HUES48 (cell line): ENCODE data around the gene WDR27.

Experiments
- H3K27ac ChIP-seq: one replicate; pipeline ENCODE4 v1.7.0; 2013; ENCODE audit warnings: low read depth, low read length, inconsistent platforms
- H3K27me3 ChIP-seq: 2 replicates; pipeline ENCODE4 v1.6.1; 2013; ENCODE audit warnings: mild to moderate bottlenecking, low read length; ENCODE audit not compliant: control insufficient read depth, insufficient read depth
- H3K36me3 ChIP-seq: 2 replicates; pipeline ENCODE4 v1.6.1; 2013; ENCODE audit warnings: low read length; ENCODE audit not compliant: control insufficient read depth, insufficient read depth
- H3K4me1 ChIP-seq: 2 replicates; pipeline ENCODE4 v1.6.1; 2013; ENCODE audit warnings: mild to moderate bottlenecking, low read length; ENCODE audit not compliant: control insufficient read depth, insufficient read depth
- H3K4me3 ChIP-seq: 2 replicates; pipeline ENCODE4 v1.5.1; 2013; ENCODE audit warnings: mild to moderate bottlenecking, low read depth, low read length
- H3K9ac ChIP-seq: 2 replicates; pipeline ENCODE4 v1.6.1; 2013; ENCODE audit warnings: mild to moderate bottlenecking, low read depth, low read length, moderate library complexity
- H3K9me3 ChIP-seq: 2 replicates; pipeline ENCODE4 v1.6.1; 2013; ENCODE audit warnings: low read length; ENCODE audit not compliant: control insufficient read depth, insufficient read depth

WDR27 gene

DNA sequence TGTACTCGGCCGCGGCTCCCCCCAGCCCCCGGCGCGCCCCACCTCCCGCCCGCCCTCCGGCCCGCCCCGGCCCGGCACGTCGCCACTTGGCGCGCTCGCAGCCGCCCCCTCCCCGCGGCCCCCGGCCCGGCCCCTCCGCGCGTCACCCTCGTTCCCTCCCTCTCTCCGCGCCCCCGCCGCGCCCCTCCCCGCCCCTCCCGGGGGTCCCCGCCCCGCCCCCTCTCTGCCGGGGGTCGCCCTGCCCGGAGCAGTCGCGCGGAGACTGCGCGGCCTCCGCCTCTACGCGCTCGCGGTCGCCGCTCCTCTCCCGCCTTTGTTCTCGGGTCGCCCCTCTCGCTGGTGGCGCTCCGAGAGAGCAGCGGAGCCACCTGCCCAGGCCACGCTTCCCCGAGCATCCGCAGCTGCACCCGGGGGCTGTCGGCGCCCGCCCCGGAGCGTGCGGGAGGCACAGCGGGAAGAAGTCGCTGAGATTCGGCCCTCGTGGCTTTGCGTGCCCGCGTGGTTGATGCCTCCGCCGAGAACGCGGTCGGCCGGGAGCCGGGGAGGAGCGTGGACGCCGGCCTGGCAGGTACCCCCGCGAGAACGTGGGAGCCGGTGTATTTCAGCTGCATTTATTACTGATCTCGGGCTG lies 22.8 kb upstream of the WDR27 start, which contains the start of gene PHF10:
TSS of gene PHF10 (minus strand) at position 7 of the 631 bp plus-strand sequence. CDS start 569 bp downstream, outside the sequence.
- H3K4me3 ChIP-seq, result peak within 1 kb of the TSS; percentile 89
- H3K9me3 ChIP-seq, result no peaks in the 10 kb centered on the region
- peaks cover 7% of the 10 kb centered on the region; the same call in 1 of the 2 replicates for H3K27me3 ChIP-seq
- H3K27ac ChIP-seq, result peak within 1 kb of the TSS; percentile 97
- H3K36me3 ChIP-seq, result no peaks in the 10 kb centered on the region; the same call in 1 of the 2 replicates
- peaks cover 17% of the 10 kb centered on the region for H3K4me1 ChIP-seq
- H3K9ac ChIP-seq, result peak within 1 kb of the TSS; percentile 90

DNA sequence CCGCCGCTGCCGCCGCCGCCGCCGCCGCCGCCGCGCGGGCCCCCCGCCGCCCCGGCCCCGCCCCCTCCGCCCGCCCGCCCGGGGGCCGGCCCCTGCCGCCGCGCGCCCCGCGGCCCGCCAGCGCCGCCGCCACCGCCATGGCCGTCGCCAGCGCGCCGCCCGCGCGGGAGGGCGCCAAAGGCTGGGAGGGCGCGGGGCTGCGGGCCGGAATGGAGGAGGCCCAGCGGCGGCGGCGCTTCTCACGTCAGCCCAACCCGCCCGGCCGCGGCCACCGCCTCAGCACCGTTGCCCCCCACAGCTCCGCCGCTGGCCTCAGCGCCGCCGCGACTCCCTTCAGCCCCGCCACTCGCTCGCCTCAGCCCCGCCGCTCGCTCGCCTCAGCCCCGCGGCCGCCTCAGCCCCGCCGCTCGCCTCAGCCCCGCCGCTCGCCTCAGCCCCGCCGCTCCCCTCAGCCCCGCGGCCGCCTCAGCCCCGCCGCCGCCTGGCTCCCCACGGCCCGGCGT lies 22.2 kb upstream of the WDR27 start:
- Histone ChIP-seq H3K9me3 (no peaks in the 10 kb centered on the region), H3K9ac (peak overlapping the region; percentile 47; the same call in 1 of the 2 replicates), H3K36me3 (peaks cover 5% of the 10 kb centered on the region; the same call in 1 of the 2 replicates), H3K4me1 (peaks cover 17% of the 10 kb centered on the region), H3K4me3 (peak overlapping the region; percentile 63; the same call in 1 of the 2 replicates), H3K27ac (peak overlapping the region; percentile 84), H3K27me3 (peaks cover 7% of the 10 kb centered on the region; the same call in 1 of the 2 replicates)

DNA sequence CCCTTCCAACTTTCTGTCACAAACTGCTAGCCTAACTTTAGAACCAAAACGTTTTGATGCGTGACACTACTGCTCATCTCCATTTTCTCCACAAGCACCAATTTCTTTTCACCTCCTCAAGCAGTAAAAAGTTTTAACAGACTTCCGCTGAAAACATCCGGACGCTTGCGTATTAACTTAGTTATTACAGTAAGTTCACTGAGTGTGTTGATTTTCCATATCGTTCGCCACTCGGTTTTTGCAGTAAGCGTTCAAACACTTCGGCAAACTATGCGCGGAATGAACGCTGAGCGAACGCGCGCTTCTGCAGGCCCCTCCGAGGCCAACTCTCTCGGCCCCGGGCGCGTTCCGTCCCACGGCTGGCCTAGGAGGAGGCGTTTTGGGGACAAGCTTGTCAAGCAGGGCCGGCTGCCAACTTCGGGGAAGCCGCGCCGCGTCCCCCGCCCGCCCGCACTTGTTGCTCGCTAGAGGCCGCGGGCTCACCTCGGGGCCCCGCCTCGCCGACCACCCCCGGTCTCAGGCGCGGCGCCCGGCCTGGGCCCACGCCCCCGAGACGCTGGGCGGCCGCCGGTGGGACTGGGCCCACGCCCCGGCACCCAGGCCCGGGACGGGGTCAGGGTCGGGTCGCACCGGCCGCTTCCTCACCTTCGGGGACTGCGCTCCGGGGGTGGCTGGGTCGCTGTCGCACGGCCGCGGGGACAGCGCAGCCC lies 21.5 kb upstream of the WDR27 start:
- H3K9ac ChIP-seq, result peak overlapping the region; percentile 27; the same call in 1 of the 2 replicates
- H3K4me3 ChIP-seq, result peak overlapping the region; percentile 89
- peak overlapping the region; percentile 64 for H3K27ac ChIP-seq

DNA sequence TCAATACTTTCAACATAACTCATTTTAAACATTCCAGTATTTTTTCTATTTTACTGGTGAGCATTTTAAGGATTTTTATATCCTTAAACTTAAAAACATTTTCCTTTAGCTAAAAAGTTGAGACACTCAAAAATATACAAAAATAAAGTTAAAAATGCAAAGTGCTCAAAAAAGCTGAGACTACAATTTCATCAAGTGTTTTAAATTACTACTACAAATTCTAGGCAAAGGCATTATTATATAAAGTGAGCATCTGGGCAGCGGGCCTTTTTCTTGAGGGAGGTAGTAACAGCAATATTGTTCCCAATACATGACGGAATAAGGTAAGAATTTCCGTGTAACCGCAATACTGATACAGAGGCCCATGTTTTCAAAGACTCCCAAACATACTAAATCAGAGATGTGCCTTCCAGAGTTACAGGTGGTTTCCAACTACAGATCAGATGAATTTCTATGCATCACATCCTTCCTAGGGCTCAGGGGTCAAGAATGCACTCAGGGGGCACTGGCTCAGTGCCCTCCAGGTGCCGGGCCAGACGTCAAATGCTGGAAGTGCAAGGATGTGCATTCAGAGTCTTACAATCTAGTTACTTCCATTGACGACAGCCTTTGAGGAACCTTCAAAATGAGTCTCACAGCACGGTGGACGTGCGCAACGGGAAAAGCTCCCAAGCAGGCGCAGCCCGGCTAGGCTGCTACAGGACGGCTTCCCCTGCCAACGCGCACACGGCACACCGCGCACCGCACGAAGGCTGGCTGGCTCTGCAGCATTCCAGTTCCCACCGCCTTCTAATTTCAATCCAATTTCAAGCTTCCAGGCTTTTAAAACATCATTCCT lies 20.8 kb upstream of the WDR27 start:
- Histone ChIP-seq H3K36me3 (peaks cover 19% of the 10 kb centered on the region), H3K9me3 (no peaks in the 10 kb centered on the region), H3K4me3 (peak overlapping the region; percentile 89), H3K27ac (peak overlapping the region; percentile 64), H3K4me1 (peaks cover 17% of the 10 kb centered on the region), H3K9ac (no peak overlapping the region), H3K27me3 (peaks cover 7% of the 10 kb centered on the region; the same call in 1 of the 2 replicates)

More for the DNA sequence above, 21.5 kb upstream of the WDR27 start:
- Histone ChIP-seq H3K4me1 (peaks cover 17% of the 10 kb centered on the region), H3K36me3 (peaks cover 11% of the 10 kb centered on the region), H3K9me3 (no peaks in the 10 kb centered on the region), H3K27me3 (peaks cover 7% of the 10 kb centered on the region; the same call in 1 of the 2 replicates)

DNA sequence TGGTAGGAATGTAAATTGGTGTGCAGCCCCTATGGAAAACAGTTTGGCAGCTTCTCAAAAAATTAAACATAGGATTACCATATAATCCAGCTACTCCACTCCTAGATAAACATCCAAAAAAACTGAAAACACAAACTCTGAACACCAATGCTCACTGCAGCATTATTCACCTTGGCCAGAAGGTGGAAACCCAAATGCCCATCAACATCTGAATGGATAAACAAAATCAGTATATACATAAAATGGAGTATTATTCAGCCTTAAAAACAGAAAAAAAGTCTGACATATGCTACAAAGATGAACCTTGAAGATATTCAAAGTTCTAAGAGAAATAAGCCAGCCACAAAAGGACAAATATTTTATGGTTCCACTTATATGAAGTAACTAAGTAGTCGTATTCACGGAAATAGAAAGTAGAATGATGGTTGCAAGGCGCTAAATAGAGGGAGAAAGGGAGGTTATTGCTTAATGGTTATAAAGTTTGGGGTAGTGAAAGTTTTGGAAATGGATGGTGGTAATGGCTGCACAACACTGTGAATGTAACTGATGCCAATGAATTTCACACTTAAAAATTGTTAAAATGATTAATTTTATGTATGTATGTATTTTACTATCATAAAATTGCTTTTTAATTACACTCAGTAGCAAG lies 18.5 kb upstream of the WDR27 start:
- Histone ChIP-seq H3K36me3 (peaks cover 42% of the 10 kb centered on the region), H3K9ac (no peak overlapping the region), H3K4me1 (peaks cover 11% of the 10 kb centered on the region), H3K4me3 (no peak overlapping the region), H3K27me3 (peaks cover 7% of the 10 kb centered on the region; the same call in 1 of the 2 replicates), H3K27ac (no peak overlapping the region), H3K9me3 (no peaks in the 10 kb centered on the region)

DNA sequence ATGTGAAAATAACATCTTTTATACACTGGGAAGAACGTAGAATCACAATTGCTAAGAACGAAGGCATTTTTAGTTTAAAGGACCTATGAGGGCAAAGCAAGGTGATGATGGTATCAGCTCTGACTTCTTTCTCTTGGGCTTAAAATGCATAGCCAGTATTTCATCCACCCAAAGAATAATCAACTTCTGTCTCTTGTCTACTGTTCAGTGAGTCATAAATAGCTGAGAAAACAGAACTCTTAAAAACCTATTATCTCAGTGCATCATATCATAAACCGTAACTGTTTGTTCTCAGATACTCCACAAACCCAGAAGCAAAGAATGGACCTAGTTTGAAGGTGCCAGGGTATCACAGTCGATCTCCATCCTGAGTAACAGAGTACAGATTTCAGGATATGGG lies 17.3 kb upstream of the WDR27 start:
- no peak overlapping the region for H3K4me3 ChIP-seq
- H3K36me3 ChIP-seq, result peaks cover 54% of the 10 kb centered on the region
- H3K27ac ChIP-seq, result no peak overlapping the region
- H3K27me3 ChIP-seq, result peaks cover 7% of the 10 kb centered on the region; the same call in 1 of the 2 replicates
- no peak overlapping the region for H3K9ac ChIP-seq
- H3K4me1 ChIP-seq, result peaks cover 11% of the 10 kb centered on the region
- no peaks in the 10 kb centered on the region for H3K9me3 ChIP-seq

DNA sequence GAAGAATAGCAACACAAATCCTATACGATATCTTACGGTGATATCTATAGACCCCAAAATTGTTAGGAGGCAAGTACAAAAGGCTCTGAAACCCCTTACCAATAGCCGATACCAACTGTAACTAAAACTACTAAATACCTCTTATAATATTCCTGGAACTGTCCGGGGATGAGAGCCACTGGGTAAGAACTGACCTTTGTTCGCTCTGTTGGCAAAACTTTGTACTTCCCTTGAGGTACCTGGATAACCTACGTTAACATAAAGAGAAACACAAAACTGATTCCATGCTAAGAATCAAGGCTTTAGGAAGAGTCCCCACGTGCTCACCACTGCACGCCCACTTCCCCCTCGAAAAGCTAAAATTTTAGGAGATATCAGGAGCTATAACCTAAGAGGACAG lies 12.8 kb upstream of the WDR27 start:
- Histone ChIP-seq H3K27ac (no peak overlapping the region), H3K9ac (no peak overlapping the region), H3K36me3 (peaks cover 95% of the 10 kb centered on the region), H3K27me3 (no peaks in the 10 kb centered on the region), H3K9me3 (no peaks in the 10 kb centered on the region), H3K4me1 (no peaks in the 10 kb centered on the region), H3K4me3 (no peak overlapping the region)

DNA sequence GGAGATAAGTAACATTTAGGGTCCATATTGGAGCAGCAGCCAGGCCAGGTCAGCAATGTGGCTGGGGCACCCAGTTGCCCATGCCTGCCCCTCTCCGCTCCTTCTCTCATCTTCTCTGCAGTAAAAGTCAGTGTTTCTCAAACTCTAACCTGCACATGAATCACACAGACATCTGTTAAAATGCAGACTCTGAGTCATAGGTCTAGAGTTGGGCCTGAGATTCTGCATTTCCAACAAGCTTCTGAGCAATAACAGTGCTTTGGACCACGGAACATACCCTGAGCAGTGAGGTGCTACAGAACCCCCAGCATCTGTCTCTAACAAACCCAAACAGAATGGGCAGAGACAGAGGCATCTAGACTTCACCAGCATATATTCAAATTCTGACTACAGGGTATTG lies 12.3 kb upstream of the WDR27 start:
- H3K36me3 ChIP-seq, result peaks cover 96% of the 10 kb centered on the region
- no peak overlapping the region for H3K27ac ChIP-seq
- H3K4me1 ChIP-seq, result no peaks in the 10 kb centered on the region
- H3K9ac ChIP-seq, result no peak overlapping the region
- H3K9me3 ChIP-seq, result no peaks in the 10 kb centered on the region
- H3K27me3 ChIP-seq, result no peaks in the 10 kb centered on the region
- H3K4me3 ChIP-seq, result no peak overlapping the region

DNA sequence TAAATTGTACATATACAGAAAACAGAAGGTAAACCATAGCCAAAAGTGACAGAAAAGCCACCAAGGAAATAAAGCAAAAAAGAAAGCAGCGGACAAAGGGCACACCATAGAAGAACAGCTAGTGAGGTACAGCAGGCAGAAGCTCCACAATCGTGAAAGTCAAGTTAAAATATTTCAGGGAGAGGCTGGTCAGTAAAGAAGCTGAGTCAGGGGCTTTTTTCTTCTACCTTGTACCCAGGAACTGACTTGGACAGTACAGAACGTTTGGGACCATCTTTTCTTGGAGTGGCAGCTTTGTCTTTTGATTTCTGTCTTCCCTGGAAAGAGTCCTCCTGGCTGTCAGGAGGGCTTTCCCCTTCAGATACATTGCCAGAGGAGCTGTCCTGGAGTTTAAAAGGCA lies 8.2 kb upstream of the WDR27 start:
- peaks cover 93% of the 10 kb centered on the region for H3K36me3 ChIP-seq
- no peak overlapping the region for H3K4me3 ChIP-seq
- H3K4me1 ChIP-seq, result no peaks in the 10 kb centered on the region
- no peaks in the 10 kb centered on the region for H3K27me3 ChIP-seq
- H3K9me3 ChIP-seq, result no peaks in the 10 kb centered on the region
- no peak overlapping the region for H3K27ac ChIP-seq
- no peak overlapping the region for H3K9ac ChIP-seq

DNA sequence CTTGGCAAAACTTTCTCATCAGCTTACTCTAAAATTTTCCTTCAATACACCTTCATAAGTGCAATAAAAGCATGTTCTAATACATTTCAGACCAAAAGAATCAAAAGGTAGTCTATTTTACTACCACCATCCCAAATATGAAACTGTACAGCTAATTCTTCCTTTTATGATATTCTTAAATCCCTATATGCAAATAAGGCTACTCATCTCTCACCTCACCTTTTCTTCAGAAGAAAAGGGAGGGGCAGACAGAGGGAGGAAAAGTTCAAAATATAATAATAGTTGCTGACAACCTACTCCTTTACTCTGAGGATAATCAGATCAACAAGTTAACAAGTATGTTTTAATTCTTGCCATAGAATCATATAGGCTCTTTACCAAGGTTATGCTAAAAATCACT lies 7.5 kb upstream of the WDR27 start:
- H3K4me1 ChIP-seq, result peaks cover 1% of the 10 kb centered on the region; the same call in 1 of the 2 replicates

More for the DNA sequence above, 7.5 kb upstream of the WDR27 start:
- Histone ChIP-seq H3K4me3 (no peak overlapping the region), H3K36me3 (peaks cover 93% of the 10 kb centered on the region), H3K9ac (no peak overlapping the region), H3K27ac (no peak overlapping the region), H3K9me3 (no peaks in the 10 kb centered on the region), H3K27me3 (no peaks in the 10 kb centered on the region)
